Measurements from ENCODE around the gene IMPDH2. TPM values are rescaled to one million over a fixed set of nuclear protein-coding genes. Genes with fewer than 3 reads are reported as not detected.

The IMPDH2 gene
- total and polyA plus RNA-seq, 10 of the 15 experiments (the other 5 are each of a cell fraction or from before 2014, with no cell fraction given), result 190 to 424 (median 345) TPM

DNA sequence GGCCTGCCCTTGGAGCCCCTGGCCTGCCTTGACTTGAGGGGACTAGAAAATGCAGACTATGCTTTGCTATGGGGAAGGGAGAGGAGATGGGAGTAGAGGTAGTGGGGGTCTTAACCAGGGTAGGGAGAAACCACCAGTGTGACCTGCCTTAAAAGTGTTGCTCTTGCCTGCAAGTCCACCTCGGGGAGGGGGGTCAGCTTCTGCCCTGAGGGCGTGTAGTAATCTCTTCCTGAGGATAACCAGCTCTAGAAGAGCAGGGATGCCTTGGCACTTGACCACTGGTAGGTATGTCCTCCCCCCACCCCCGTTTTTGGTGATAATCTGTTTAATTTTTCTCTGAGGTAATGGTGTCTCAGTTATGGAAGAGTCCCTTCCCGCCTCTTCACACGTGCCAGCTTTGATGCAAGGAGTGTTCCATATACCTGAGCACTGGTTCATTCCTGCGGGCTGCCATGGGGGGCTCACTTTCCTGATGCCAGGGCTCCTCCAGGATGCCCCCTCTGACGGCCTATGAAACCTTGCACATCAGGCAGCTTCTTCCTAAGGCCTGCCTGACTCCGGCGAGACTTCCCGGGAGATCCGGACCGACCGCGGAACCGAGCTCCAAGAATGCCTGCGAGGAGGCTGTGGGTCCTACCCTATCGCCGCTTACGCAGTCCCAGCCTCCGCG, 39.9 kb downstream of the IMPDH2 start:
- Histone ChIP-seq H3K9ac (ENCODE audit: control insufficient read depth, insufficient read depth, low read length) (peak overlapping the region; percentile 87), H2AFZ (ENCODE audit: control insufficient read depth, low read depth, low read length) (peak overlapping the region; percentile 96), H3K36me3 (ENCODE audit: control insufficient read depth in 2 of 2, insufficient read depth in 2 of 2, low read length in 1 of 2) (peaks cover 2 to 3% of the 10 kb centered on the region in 2 experiments; a peak in 3 of 4 replicates), H3K79me2 (ENCODE audit: control insufficient read depth, insufficient read depth, low read length) (peaks cover 28% of the 10 kb centered on the region), H4K20me1 (ENCODE audit: control insufficient read depth, insufficient read depth) (no peaks in the 10 kb centered on the region), H3K4me2 (ENCODE audit: control insufficient read depth, insufficient read depth) (peak overlapping the region; percentile 74), H3K9me3 (replicated peaks; ENCODE audit: control insufficient read depth, insufficient read depth, low read length) (no peaks in the 10 kb centered on the region), H3K27ac (ENCODE audit: control insufficient read depth, insufficient read depth) (peak overlapping the region; percentile 79), H3K4me1 (ENCODE audit: control insufficient read depth, insufficient read depth, low read length) (peaks cover 19% of the 10 kb centered on the region), H3K27me3 (replicated peaks in 1 of 2; ENCODE audit: control insufficient read depth in 2 of 2, insufficient read depth in 2 of 2, low read length in 1 of 2) (no peaks in the 10 kb centered on the region), H3K4me3 (peak overlapping the region; percentile 93)
- DNase-seq (ENCODE audit: low read depth, low spot score) (no peak), ATAC-seq (peak; percentile 3), FAIRE-seq (no peak)
- POLR2A ChIA-PET, result interaction anchor here (0.6 to 6.6 kb wide), 12 partner anchors 19 to 379 kb away, joined by 3 to 67 read pairs (median 4); partner anchors contain the start of genes IMPDH2, NDUFAF3, QRICH1 and USP19
- in situ Hi-C loops (cut with MboI) (no loop called here), intact Hi-C loops (cut with micrococcal nuclease; ENCODE audit: unreplicated experiment) (loop anchor here (2.0 to 5.0 kb wide), 2 partner anchors 26 to 103 kb away; partner anchors contain the start of gene QRICH1)
- BruUV-seq (replicated peaks), result TSS peak; percentile 81
- CTCF ChIA-PET, result interaction anchor here (0.5 to 5.8 kb wide), 21 partner anchors 7 to 539 kb away, joined by 3 to 123 read pairs (median 9); partner anchors contain the start of genes DALRD3, IMPDH2, NDUFAF3 and QRICH1
- SMC1A ChIA-PET (ENCODE audit: uncharacterized antibody, unreplicated experiment), result interaction anchor here (0.6 to 6.1 kb wide), 11 partner anchors 19 to 460 kb away, joined by 3 to 57 read pairs (median 5); partner anchors contain the start of genes IMPDH2, NDUFAF3, QRICH1 and USP19
- RAD21 ChIA-PET (ENCODE audit: unreplicated experiment), result interaction anchor here (0.6 to 3.8 kb wide), 15 partner anchors 14 to 460 kb away, joined by 3 to 44 read pairs (median 4); partner anchors contain the start of genes IMPDH2, QRICH1 and WDR6
- WGBS (ENCODE audit: insufficient coverage, insufficient replicate concordance, low lambda C conversion rate, missing lambda C conversion rate), result 2% methylated on average over 21 of the region's 21 CpGs
- TF ChIP-seq SUZ12 (IDR thresholded peaks at IDR 0.05; ENCODE audit: unreplicated experiment) (no peak), POLR2A (IDR thresholded peaks at IDR 0.05; ENCODE audit: low read depth, low read length) (no peak), RFX5 (IDR thresholded peaks at IDR 0.05; ENCODE audit: low read depth, low read length) (no peak), NR2C2 (IDR thresholded peaks at IDR 0.05; ENCODE audit: borderline replicate concordance, control insufficient read depth, insufficient read length, low read depth) (no peak), BHLHE40 (IDR thresholded peaks at IDR 0.05; ENCODE audit: borderline replicate concordance in 1 of 2, low read depth in 2 of 2, low read length in 1 of 2) (0 out of 4 replicates have a peak, but pooled peaks of 1 of the 2 experiments have one; percentile 11), NR2F1 (conservative IDR thresholded peaks at IDR 0.05) (no peak), PML (IDR thresholded peaks at IDR 0.05; ENCODE audit: low read length) (no peak), NRF1 (conservative IDR thresholded peaks at IDR 0.05; ENCODE audit: low read depth, low read length) (no peak), ASH2L (IDR thresholded peaks at IDR 0.05; ENCODE audit: borderline replicate concordance, low read depth) (no peak), MTA3 (IDR thresholded peaks at IDR 0.05; ENCODE audit: borderline replicate concordance, low read length) (no peak), MEF2B (IDR thresholded peaks at IDR 0.05; ENCODE audit: partially characterized antibody, poor library complexity, severe bottlenecking) (peak; percentile 26)
- TF ChIP-seq, protein P1, sequence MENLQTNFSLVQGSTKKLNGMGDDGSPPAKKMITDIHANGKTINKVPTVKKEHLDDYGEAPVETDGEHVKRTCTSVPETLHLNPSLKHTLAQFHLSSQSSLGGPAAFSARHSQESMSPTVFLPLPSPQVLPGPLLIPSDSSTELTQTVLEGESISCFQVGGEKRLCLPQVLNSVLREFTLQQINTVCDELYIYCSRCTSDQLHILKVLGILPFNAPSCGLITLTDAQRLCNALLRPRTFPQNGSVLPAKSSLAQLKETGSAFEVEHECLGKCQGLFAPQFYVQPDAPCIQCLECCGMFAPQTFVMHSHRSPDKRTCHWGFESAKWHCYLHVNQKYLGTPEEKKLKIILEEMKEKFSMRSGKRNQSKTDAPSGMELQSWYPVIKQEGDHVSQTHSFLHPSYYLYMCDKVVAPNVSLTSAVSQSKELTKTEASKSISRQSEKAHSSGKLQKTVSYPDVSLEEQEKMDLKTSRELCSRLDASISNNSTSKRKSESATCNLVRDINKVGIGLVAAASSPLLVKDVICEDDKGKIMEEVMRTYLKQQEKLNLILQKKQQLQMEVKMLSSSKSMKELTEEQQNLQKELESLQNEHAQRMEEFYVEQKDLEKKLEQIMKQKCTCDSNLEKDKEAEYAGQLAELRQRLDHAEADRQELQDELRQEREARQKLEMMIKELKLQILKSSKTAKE (IDR thresholded peaks at IDR 0.05; ENCODE audit: low read depth, poor library complexity, severe bottlenecking), result no peak
- TF ChIP-seq, protein P2, sequence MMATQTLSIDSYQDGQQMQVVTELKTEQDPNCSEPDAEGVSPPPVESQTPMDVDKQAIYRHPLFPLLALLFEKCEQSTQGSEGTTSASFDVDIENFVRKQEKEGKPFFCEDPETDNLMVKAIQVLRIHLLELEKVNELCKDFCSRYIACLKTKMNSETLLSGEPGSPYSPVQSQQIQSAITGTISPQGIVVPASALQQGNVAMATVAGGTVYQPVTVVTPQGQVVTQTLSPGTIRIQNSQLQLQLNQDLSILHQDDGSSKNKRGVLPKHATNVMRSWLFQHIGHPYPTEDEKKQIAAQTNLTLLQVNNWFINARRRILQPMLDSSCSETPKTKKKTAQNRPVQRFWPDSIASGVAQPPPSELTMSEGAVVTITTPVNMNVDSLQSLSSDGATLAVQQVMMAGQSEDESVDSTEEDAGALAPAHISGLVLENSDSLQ (IDR thresholded peaks at IDR 0.05), result no peak
- TF ChIP-seq, protein P3, sequence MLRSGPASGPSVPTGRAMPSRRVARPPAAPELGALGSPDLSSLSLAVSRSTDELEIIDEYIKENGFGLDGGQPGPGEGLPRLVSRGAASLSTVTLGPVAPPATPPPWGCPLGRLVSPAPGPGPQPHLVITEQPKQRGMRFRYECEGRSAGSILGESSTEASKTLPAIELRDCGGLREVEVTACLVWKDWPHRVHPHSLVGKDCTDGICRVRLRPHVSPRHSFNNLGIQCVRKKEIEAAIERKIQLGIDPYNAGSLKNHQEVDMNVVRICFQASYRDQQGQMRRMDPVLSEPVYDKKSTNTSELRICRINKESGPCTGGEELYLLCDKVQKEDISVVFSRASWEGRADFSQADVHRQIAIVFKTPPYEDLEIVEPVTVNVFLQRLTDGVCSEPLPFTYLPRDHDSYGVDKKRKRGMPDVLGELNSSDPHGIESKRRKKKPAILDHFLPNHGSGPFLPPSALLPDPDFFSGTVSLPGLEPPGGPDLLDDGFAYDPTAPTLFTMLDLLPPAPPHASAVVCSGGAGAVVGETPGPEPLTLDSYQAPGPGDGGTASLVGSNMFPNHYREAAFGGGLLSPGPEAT (IDR thresholded peaks at IDR 0.05; ENCODE audit: low read depth), result peak; percentile 70; the same call in 1 of the 2 replicates
- TF ChIP-seq, protein P4, sequence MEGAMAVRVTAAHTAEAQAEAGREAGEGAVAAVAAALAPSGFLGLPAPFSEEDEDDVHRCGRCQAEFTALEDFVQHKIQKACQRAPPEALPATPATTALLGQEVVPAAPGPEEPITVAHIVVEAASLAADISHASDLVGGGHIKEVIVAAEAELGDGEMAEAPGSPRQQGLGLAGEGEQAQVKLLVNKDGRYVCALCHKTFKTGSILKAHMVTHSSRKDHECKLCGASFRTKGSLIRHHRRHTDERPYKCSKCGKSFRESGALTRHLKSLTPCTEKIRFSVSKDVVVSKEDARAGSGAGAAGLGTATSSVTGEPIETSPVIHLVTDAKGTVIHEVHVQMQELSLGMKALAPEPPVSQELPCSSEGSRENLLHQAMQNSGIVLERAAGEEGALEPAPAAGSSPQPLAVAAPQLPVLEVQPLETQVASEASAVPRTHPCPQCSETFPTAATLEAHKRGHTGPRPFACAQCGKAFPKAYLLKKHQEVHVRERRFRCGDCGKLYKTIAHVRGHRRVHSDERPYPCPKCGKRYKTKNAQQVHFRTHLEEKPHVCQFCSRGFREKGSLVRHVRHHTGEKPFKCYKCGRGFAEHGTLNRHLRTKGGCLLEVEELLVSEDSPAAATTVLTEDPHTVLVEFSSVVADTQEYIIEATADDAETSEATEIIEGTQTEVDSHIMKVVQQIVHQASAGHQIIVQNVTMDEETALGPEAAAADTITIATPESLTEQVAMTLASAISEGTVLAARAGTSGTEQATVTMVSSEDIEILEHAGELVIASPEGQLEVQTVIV (IDR thresholded peaks at IDR 0.05; ENCODE audit: borderline replicate concordance, partially characterized antibody), result no peak

All from GM12878 (cell line).